Amniotic epithelial cell (primary cell): ENCODE results near the gene HIVEP2.

Source experiments
- DNase-seq: peaks from one replicate; pipeline ENCODE4 v3.0.0-alpha.2; 2010; ENCODE audit warnings: low read depth

HIVEP2 gene

GRCh38 chr6:142729618-142730017 is 215.4 kb downstream of the HIVEP2 start:
- no peak for DNase-seq

GRCh38 chr6:142728910-142729481 is 216.0 kb downstream of the HIVEP2 start:
- peak; percentile 96 for DNase-seq

GRCh38 chr6:142728364-142728763 is 216.6 kb downstream of the HIVEP2 start:
- no peak for DNase-seq

GRCh38 chr6:142726616-142727015 is 218.4 kb downstream of the HIVEP2 start:
- peak; percentile 26 for DNase-seq

- no peak for DNase-seq
Measured at GRCh38 chr6:142725024-142725770, 219.8 kb downstream of the HIVEP2 start.

- no peak for DNase-seq
Measured at GRCh38 chr6:142722841-142723240, 222.1 kb downstream of the HIVEP2 start.

GRCh38 chr6:142722012-142722411 is 223.0 kb downstream of the HIVEP2 start:
- no peak for DNase-seq

GRCh38 chr6:142721215-142721920 is 223.6 kb downstream of the HIVEP2 start:
- DNase-seq: no peak

GRCh38 chr6:142718667-142719191 is 226.2 kb downstream of the HIVEP2 start:
- DNase-seq: no peak

- DNase-seq: no peak
Measured at GRCh38 chr6:142716097-142716496, 228.9 kb downstream of the HIVEP2 start.

GRCh38 chr6:142714951-142715785 is 229.8 kb downstream of the HIVEP2 start:
- DNase-seq: no peak

- DNase-seq: no peak
Measured at GRCh38 chr6:142713959-142714358, 231.0 kb downstream of the HIVEP2 start.

GRCh38 chr6:142712231-142712630 is 232.7 kb downstream of the HIVEP2 start:
- no peak for DNase-seq

GRCh38 chr6:142708651-142709050 is 236.3 kb downstream of the HIVEP2 start:
- DNase-seq: no peak

- no peak for DNase-seq
Measured at GRCh38 chr6:142707255-142707654, 237.7 kb downstream of the HIVEP2 start.

- no peak for DNase-seq
Measured at GRCh38 chr6:142706210-142706609, 238.8 kb downstream of the HIVEP2 start.

GRCh38 chr6:142705054-142705453 is 239.9 kb downstream of the HIVEP2 start:
- DNase-seq: no peak

- DNase-seq: no peak
Measured at GRCh38 chr6:142702501-142703460, 242.2 kb downstream of the HIVEP2 start.
